ENCODE data around the gene LINGO1.

The LINGO1 gene

GRCh38 chr15:77592758-77593157 is 40.0 kb downstream of the LINGO1 start:
- no peak for DNase-seq

DNA sequence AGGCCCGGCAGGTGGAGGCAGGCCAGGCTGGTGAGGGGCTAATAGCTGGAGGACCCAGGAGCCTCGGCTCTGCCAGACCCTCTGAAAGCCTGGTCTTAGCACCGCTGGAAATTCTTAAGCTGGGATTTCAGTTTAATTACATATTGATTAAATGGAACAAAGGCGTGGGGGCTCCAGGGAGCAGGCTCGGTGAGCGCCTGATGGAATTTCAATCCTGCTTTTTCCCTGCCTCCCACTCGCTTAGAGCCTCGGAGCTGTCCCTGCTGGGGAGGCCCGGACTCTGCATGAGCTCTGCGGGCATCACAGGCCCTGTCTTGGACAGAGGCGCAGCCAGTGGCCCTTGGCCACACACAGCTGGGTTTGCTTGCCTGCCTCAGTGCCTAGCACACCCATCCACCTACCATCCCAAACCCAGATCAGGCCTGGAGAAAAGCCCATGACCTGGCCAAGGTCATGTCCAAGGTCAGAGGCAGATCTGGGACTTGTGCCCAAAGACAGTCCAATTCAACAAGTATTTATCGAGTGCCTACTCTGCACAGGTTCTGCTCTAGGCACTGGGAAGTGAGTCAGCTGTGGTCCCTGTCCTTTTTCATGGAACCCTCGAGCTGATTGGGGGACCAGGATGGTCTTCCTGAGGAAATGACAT is 40.6 kb downstream of the LINGO1 start:
- DNase-seq, result no peak

DNA sequence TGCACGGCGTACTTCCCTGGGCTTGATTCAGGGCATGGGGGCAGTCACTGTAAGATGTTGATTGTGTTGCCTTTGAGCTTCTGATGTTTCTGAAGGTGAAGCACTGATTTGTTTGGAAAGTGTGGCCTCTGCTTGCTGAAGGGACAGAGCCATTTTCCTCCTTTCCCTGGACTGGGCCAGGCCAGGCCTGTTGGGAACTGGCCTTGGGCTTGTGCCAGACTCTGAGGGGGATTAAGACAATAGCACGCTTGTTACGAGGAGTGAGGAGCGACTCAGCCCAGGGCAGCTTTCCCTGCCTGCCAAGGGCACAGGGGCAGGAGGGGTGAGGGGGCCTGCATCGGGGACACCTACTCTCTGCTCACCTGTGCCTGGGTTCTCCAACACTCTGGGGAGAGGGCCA is 42.9 kb downstream of the LINGO1 start:
- DNase-seq, result no peak

DNA sequence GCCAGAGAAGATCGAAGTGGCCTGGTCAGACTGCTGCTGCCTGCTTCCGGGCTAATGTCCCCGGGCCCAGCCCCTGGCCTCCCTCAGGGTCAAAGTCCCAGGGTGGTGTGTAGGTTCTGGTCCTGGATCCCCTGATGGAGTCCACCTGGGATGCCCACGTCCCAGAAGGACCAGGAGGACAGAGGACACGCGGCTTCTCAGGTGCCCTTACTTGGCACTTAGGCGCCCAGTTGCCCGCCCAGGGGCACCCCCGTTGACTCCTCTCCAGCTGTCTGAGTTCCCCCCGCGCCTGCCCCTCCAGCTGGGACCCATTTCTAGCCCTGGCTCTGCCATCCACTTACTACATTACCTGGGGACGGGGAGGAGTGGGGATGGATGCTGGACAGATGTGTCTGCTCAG is 44.6 kb downstream of the LINGO1 start:
- no peak for DNase-seq

DNA sequence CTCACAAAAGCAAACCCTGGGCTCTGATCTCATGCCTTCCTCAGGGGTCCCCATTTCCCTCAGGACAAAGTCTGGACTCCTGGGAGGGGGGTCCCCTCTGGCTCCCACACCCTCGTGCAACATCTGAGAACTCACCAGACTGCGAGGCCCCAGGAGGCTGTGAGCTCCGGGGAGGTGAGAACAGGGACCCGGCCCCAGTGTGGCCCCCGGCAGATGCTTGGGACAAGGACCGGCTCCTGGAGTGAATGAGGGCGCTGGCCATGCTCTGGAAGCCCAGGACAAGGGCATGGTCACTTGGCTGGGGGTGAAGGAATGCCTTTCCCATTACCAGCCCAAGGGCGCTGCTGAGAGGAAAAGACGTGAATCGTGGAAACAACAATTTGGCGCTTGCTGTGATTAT is 48.0 kb downstream of the LINGO1 start:
- DNase-seq, result no peak

- no peak for DNase-seq
Measured at GRCh38 chr15:77584201-77584600, 48.5 kb downstream of the LINGO1 start.

GRCh38 chr15:77582763-77583162 is 49.9 kb downstream of the LINGO1 start:
- DNase-seq, result no peak

GRCh38 chr15:77581896-77582569 is 50.7 kb downstream of the LINGO1 start:
- DNase-seq, result no peak

GRCh38 chr15:77580996-77581682 is 51.6 kb downstream of the LINGO1 start:
- no peak for DNase-seq

GRCh38 chr15:77579498-77580188 is 53.1 kb downstream of the LINGO1 start:
- no peak for DNase-seq

DNA sequence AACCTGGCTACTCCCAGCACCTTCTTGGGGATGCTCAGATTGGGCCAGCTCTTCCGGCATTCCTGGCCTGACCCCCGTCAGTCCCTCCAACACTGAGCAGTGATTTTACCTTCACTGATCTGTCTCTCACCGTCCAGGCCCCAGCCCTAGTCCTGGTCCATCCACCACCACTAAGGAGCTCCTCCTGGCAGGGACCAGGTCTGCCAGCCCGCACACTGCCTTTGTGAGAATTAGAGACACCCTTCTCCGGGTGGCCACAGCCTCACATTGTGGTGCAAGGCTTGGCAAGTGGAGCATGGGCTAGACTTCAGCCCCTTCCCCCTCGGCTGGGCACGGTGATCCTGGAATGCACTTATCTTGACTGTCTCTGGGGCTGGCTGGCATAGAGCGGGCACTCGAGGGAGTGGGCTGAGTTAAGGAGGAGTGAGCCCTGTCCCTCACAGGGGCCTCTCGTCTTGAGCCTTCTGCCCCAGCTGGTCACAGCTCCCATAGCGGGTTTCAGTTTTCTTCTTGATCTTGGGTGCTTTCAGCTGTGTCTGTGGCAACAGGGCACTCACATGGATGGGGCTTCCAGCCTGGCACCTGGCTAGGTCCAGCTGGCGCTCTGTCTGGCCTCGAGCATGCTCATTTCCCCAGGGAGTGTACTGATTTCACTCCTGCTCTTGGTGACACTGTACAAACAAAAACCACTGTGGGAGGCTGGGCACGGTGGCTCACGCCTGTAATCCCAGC is 53.9 kb downstream of the LINGO1 start:
- DNase-seq, result no peak

GRCh38 chr15:77577366-77577950 is 55.3 kb downstream of the LINGO1 start:
- DNase-seq, result no peak

- no peak for DNase-seq
Measured at GRCh38 chr15:77576538-77576937, 56.2 kb downstream of the LINGO1 start.

GRCh38 chr15:77575203-77575934 is 57.3 kb downstream of the LINGO1 start:
- DNase-seq, result no peak

DNA sequence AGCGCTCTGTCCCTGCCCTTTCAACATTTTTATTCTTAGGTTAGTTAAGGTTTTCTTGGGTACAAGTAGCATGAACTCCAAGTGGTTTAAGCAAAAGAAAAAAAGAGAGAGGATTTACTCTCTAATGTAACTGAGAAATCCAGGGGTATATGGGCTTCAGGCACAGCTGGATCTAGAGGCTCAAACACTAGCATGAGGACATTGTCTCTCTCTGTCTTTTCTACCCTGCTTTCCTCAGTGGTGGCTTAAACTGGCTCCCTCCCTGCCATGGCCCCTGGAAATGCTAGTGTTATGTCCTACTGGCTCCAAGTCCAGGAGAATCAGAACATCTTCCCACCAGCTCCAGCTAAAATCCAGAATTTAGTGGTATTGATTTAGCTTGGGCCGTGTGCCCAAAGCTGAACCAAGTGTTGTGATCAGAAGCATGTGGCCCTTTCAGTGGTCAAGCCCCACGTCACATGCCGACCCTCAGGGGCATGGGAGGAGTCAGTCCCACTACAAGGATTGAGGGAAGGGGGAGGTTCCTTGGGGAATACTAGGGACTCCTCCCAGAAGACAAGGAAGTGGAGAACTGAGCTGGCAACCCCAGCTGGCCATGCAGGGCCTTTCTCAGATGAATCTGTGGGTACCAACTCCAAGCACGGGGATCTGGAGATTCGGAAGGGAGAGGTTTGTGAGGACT is 58.0 kb downstream of the LINGO1 start:
- no peak for DNase-seq

GRCh38 chr15:77573802-77574201 is 58.9 kb downstream of the LINGO1 start:
- DNase-seq, result no peak

DNA sequence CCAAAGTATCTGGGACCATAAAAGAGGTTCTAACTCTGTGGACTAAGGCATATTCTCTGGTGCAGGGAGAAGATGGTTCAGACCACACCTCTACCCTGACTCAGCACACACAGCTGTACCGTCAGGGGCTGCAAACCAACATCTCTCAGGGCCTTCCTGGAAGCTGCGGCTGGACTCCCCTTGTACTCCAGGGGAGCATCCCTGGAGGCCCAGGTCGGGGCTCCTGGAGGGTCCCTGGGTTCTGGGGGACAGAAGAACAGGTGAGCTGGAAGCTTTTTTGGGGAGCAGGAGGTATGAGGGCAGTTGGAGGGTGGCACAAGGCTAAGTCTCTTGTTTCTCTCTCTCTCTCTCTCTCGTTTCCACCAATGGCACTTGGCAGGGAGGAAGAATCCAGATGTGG is 60.5 kb downstream of the LINGO1 start:
- no peak for DNase-seq

- DNase-seq, result no peak
Measured at GRCh38 chr15:77571741-77572140, 61.0 kb downstream of the LINGO1 start.

- no peak for DNase-seq
Measured at GRCh38 chr15:77571181-77571580, 61.5 kb downstream of the LINGO1 start.

DNA sequence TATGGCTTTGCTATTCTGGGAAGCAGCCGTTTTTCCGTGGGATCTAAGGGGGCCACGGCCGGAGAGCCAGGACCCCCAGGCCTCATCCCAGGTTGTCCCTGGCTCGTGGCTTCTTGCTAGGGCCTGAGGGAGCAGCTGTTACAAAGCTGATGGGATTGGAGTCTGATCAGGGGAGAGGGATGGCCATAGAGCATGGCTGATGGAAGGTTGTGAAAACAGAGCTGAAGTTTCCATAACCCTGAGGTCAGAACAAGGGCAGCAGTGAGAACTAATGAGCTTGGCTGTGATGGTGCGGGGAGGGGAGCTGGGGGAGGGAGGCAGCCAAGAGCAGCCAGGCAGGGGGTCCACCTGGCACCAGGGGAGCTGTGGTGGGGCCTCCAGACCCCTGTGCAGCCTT is 63.0 kb downstream of the LINGO1 start:
- no peak for DNase-seq

Data from cerebellar nuclear complex (tissue), 1 donor.